Fibroblast of mammary gland (primary cell): ENCODE results near the gene SEPHS1.

ENCODE experiments used
- DNase-seq: peaks from one replicate; pipeline ENCODE4 v3.0.0-alpha.2; 2010; ENCODE audit warnings: low read depth
- H3K4me3 ChIP-seq: 2 replicates; pipeline ENCODE4 v1.5.1; 2011; ENCODE audit warnings: low read depth, mild to moderate bottlenecking, low read length, moderate library complexity; ENCODE audit not compliant: control insufficient read depth
- TF ChIP-seq, protein P1 (sequence below): conservative IDR thresholded peaks from 2 replicates; pipeline ENCODE4 v1.5.1; 2011; ENCODE audit warnings: low read depth, low read length, inconsistent platforms; ENCODE audit not compliant: control insufficient read depth, insufficient read depth

SEPHS1 gene

DNA sequence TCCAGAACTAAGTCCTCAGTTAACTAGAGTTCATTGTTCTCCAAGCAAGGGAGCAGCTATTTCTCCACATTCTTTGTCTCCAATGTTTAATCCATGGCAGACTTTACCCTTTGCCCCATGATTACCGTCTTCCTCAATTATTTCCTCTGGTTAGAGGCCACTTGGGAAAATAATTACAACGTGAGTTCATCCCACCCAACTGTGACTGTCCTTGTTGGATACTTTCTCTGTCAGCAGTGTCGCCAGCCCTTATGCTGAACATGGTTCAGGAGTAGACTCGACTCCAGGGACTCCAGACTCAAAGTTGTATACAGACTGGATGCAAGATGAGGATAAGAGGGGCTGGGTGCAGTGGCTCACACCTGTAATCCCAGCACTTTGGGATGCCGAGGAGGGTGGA, 17.1 kb upstream of the SEPHS1 start:
- no peak for DNase-seq
- no peak overlapping the region for H3K4me3 ChIP-seq
- TF ChIP-seq, protein P1, sequence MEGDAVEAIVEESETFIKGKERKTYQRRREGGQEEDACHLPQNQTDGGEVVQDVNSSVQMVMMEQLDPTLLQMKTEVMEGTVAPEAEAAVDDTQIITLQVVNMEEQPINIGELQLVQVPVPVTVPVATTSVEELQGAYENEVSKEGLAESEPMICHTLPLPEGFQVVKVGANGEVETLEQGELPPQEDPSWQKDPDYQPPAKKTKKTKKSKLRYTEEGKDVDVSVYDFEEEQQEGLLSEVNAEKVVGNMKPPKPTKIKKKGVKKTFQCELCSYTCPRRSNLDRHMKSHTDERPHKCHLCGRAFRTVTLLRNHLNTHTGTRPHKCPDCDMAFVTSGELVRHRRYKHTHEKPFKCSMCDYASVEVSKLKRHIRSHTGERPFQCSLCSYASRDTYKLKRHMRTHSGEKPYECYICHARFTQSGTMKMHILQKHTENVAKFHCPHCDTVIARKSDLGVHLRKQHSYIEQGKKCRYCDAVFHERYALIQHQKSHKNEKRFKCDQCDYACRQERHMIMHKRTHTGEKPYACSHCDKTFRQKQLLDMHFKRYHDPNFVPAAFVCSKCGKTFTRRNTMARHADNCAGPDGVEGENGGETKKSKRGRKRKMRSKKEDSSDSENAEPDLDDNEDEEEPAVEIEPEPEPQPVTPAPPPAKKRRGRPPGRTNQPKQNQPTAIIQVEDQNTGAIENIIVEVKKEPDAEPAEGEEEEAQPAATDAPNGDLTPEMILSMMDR: no peak

DNA sequence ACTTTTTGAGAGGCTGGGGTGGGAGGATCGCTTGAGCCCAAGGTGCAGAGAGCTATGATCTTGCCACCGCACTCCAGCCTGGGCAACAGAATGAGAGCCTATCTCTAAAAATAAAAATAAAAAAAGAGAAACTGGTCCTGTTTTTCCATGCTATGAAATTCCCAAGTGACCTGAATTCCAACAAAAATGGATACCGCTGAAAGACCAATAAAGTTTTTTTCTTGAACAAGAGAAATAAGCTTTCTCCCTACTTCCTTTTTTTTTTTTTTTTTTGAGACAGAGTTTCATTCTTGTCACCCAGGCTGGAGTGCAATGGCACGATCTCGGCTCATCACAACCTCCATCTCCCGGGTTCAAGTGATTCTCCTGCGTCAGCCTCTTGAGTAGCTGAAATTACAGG, 12.5 kb upstream of the SEPHS1 start:
- TF ChIP-seq, protein P1: no peak
- no peak overlapping the region for H3K4me3 ChIP-seq
- DNase-seq: no peak

DNA sequence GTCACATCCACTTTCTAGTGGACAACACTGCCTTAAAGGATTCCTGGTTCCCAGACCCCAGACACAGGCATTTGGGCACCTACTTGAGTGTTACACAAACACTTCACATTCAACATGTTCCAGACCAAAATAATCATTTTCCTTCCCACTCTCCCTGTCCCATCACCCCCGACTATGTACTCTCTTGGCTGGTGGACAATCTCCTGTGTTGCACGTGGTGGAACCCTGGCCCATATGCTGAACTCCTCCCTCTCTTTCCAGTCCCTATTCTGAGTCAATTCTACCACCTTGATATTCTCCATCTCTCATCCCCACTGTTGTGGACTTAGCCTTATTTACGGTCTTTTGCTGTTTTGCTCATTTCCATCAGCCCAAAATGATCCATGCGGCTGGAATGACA, 8.3 kb upstream of the SEPHS1 start:
- TF ChIP-seq, protein P1: no peak
- no peak overlapping the region for H3K4me3 ChIP-seq
- no peak for DNase-seq

DNA sequence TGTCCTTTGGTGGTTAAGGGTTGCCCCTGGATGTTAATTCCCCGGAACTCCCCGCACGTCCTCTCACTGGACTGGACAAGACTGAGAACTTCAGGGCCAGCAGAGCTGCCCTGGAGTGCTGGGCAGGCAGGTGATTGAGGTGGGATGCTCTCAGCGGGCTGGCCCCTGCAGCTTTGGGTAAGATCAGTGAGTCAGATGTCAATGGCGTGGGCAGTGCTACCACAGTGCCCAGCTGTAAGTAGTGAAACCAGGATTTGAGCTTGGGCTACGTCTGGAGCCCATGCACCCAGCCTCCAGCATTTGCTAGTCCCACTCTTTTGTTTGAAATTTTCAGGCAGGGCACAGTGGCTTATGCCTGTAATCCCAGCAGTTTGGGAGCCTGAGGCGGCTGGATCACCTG, 6.7 kb upstream of the SEPHS1 start:
- DNase-seq: no peak
- TF ChIP-seq, protein P1: no peak
- no peak overlapping the region for H3K4me3 ChIP-seq

DNA sequence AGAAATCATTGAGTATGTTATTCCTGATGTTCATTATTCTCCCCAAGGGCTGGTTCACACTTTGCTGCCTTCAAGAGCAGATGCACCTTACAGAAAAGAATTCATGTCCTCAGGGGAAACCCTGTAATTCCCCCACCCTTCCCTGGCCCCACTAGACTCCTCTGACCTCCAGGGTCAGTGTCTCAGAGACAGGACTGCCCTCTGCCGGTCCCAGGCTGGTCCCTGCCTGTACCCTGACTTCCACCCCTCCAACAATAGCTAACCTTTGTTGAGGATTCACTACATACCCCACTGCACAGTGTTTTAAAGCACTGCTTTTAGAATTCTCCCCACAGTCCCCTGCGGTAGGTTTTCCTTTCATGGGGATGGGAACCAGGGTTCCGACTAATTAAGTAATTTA, 4.4 kb upstream of the SEPHS1 start:
- TF ChIP-seq, protein P1: no peak
- no peak overlapping the region for H3K4me3 ChIP-seq
- no peak for DNase-seq

DNA sequence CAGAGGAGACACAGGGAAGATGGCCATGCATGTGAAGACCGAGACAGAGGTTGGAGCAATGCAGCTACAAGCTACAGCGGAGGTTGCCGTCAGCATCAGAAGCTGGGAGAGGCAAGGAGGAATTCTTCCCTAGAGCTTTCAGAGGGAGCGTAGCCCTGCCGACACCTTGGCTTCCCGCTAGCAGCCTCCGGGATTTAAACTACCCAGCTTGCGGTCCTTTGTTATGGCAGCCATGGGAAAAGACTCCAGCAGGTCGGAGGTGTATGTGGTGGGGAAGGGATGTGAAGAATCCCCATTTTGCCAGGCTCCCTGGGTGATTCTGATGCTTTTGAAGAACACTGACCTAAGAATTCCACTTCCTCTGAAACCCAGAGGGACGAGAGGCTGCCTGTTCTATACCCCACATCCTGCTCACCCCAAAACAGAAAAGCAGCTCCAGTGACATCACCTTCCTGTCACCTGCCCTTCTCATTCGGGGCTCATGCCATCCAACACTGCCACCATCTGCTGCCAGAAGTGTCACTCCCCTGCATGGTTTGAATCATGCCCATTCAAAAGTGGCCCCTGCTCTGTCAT, 3.3 kb upstream of the SEPHS1 start:
- TF ChIP-seq, protein P1: no peak
- no peak for DNase-seq

More for the DNA sequence above, 3.3 kb upstream of the SEPHS1 start:
- H3K4me3 ChIP-seq: no peak overlapping the region
